ENCODE results near the gene NUDC. TPM values are rescaled to one million over a fixed set of nuclear protein-coding genes. Genes with fewer than 3 reads are reported as not detected.
"Not testable (repeated sequence)": the region's sequence is repeated elsewhere in the genome, so short reads cannot be mapped to it uniquely, and the experiment has no call there.

NUDC gene
- total RNA-seq, 1 experiment from 2014 or later = 89.7 TPM

- Histone ChIP-seq H3K27ac (no peak overlapping the region), H3K36me3 (peaks cover 38% of the 10 kb centered on the region), H3K4me3 (peak overlapping the region; percentile 74)
Observed at GRCh38 chr1:26922901-26923300, 1.4 kb downstream of the NUDC start.

GRCh38 chr1:26923711-26924110, 2.2 kb downstream of the NUDC start:
- no peaks in the 10 kb centered on the region for H3K27me3 ChIP-seq
- no peak overlapping the region for H3K27ac ChIP-seq
- H3K9me3 ChIP-seq (replicated peaks) = no peaks in the 10 kb centered on the region
- no peak overlapping the region for H3K4me3 ChIP-seq
- peaks cover 45% of the 10 kb centered on the region for H3K36me3 ChIP-seq
- DNase-seq = no peak
- H3K4me1 ChIP-seq = peaks cover 8% of the 10 kb centered on the region

More at GRCh38 chr1:26922901-26923300, 1.4 kb downstream of the NUDC start:
- peaks cover 8% of the 10 kb centered on the region for H3K4me1 ChIP-seq
- no peaks in the 10 kb centered on the region for H3K9me3 ChIP-seq (replicated peaks)
- H3K27me3 ChIP-seq = no peaks in the 10 kb centered on the region
- DNase-seq = no peak

GRCh38 chr1:26932531-26932930, 11.0 kb downstream of the NUDC start:
- Histone ChIP-seq H3K4me3 (no peak overlapping the region), H3K4me1 (no peaks in the 10 kb centered on the region), H3K27ac (no peak overlapping the region), H3K9me3 (replicated peaks) (no peaks in the 10 kb centered on the region), H3K27me3 (no peaks in the 10 kb centered on the region), H3K36me3 (peaks cover 70% of the 10 kb centered on the region)
- no peak for DNase-seq

GRCh38 chr1:26936823-26937222, 15.3 kb downstream of the NUDC start:
- Histone ChIP-seq H3K4me1 (no peaks in the 10 kb centered on the region), H3K27ac (no peak overlapping the region), H3K36me3 (peaks cover 66% of the 10 kb centered on the region), H3K9me3 (replicated peaks) (no peaks in the 10 kb centered on the region), H3K4me3 (no peak overlapping the region), H3K27me3 (no peaks in the 10 kb centered on the region)
- DNase-seq = no peak

- H3K4me3 ChIP-seq = no peak overlapping the region
- H3K36me3 ChIP-seq = peaks cover 74% of the 10 kb centered on the region
- H3K4me1 ChIP-seq = no peaks in the 10 kb centered on the region
- no peak overlapping the region for H3K27ac ChIP-seq
- no peak for DNase-seq
- H3K9me3 ChIP-seq (replicated peaks) = no peaks in the 10 kb centered on the region
- no peaks in the 10 kb centered on the region for H3K27me3 ChIP-seq
Observed at GRCh38 chr1:26938004-26938658, 16.6 kb downstream of the NUDC start.

GRCh38 chr1:26938659-26939025, 17.1 kb downstream of the NUDC start:
- Histone ChIP-seq H3K27ac (no peak overlapping the region), H3K36me3 (peaks cover 74% of the 10 kb centered on the region), H3K9me3 (replicated peaks) (no peaks in the 10 kb centered on the region), H3K4me3 (no peak overlapping the region), H3K27me3 (no peaks in the 10 kb centered on the region), H3K4me1 (no peaks in the 10 kb centered on the region)
- no peak for DNase-seq

- H3K9me3 ChIP-seq (replicated peaks) = no peaks in the 10 kb centered on the region
- peaks cover 78% of the 10 kb centered on the region for H3K36me3 ChIP-seq
- H3K4me3 ChIP-seq = no peak overlapping the region
- DNase-seq = no peak
- no peaks in the 10 kb centered on the region for H3K4me1 ChIP-seq
- no peak overlapping the region for H3K27ac ChIP-seq
- H3K27me3 ChIP-seq = no peaks in the 10 kb centered on the region
Observed at GRCh38 chr1:26941311-26941710, 19.8 kb downstream of the NUDC start.

- H3K36me3 ChIP-seq = peaks cover 73% of the 10 kb centered on the region
- no peaks in the 10 kb centered on the region for H3K9me3 ChIP-seq (replicated peaks)
- no peak overlapping the region for H3K4me3 ChIP-seq
- H3K27me3 ChIP-seq = no peaks in the 10 kb centered on the region
- no peak for DNase-seq
- H3K27ac ChIP-seq = no peak overlapping the region
- no peaks in the 10 kb centered on the region for H3K4me1 ChIP-seq
Observed at GRCh38 chr1:26942656-26943055, 21.1 kb downstream of the NUDC start.

GRCh38 chr1:26945138-26945537, 23.6 kb downstream of the NUDC start:
- Histone ChIP-seq H3K9me3 (replicated peaks) (no peaks in the 10 kb centered on the region), H3K27ac (no peak overlapping the region), H3K4me1 (no peaks in the 10 kb centered on the region), H3K4me3 (no peak overlapping the region), H3K27me3 (no peaks in the 10 kb centered on the region), H3K36me3 (peaks cover 60% of the 10 kb centered on the region)
- DNase-seq = no peak

GRCh38 chr1:26945728-26946127, 24.2 kb downstream of the NUDC start:
- no peak overlapping the region for H3K27ac ChIP-seq
- H3K4me3 ChIP-seq = no peak overlapping the region
- no peak for DNase-seq
- H3K4me1 ChIP-seq = no peaks in the 10 kb centered on the region
- H3K27me3 ChIP-seq = no peaks in the 10 kb centered on the region
- H3K36me3 ChIP-seq = peaks cover 57% of the 10 kb centered on the region
- no peaks in the 10 kb centered on the region for H3K9me3 ChIP-seq (replicated peaks)

- no peaks in the 10 kb centered on the region for H3K27me3 ChIP-seq
- no peak for DNase-seq
- peaks cover 55% of the 10 kb centered on the region for H3K36me3 ChIP-seq
- no peaks in the 10 kb centered on the region for H3K4me1 ChIP-seq
- H3K27ac ChIP-seq = no peak overlapping the region
- no peaks in the 10 kb centered on the region for H3K9me3 ChIP-seq (replicated peaks)
- no peak overlapping the region for H3K4me3 ChIP-seq
Observed at GRCh38 chr1:26946270-26946669, 24.7 kb downstream of the NUDC start.

- not testable (repeated sequence) for H3K27me3 ChIP-seq; H3K9me3 ChIP-seq (replicated peaks); H3K4me3 ChIP-seq; H3K27ac ChIP-seq; H3K4me1 ChIP-seq; DNase-seq
- peaks cover 31% of the 10 kb centered on the region for H3K36me3 ChIP-seq
Observed at GRCh38 chr1:26948725-26949057, 27.1 kb downstream of the NUDC start.

GRCh38 chr1:26949266-26949925, 27.9 kb downstream of the NUDC start:
- H3K4me1 ChIP-seq = no peaks in the 10 kb centered on the region
- peaks cover 24% of the 10 kb centered on the region for H3K36me3 ChIP-seq
- H3K27me3 ChIP-seq = no peaks in the 10 kb centered on the region
- H3K27ac ChIP-seq = no peak overlapping the region
- no peaks in the 10 kb centered on the region for H3K9me3 ChIP-seq (replicated peaks)
- no peak overlapping the region for H3K4me3 ChIP-seq
- DNase-seq = no peak

GRCh38 chr1:26949926-26950319, 28.4 kb downstream of the NUDC start:
- Histone ChIP-seq H3K4me1 (no peaks in the 10 kb centered on the region), H3K9me3 (replicated peaks) (no peaks in the 10 kb centered on the region), H3K27ac (no peak overlapping the region), H3K27me3 (no peaks in the 10 kb centered on the region), H3K36me3 (peaks cover 18% of the 10 kb centered on the region), H3K4me3 (no peak overlapping the region)
- DNase-seq = no peak

GRCh38 chr1:26950602-26951001, 29.1 kb downstream of the NUDC start:
- no peak overlapping the region for H3K27ac ChIP-seq
- peaks cover 11% of the 10 kb centered on the region for H3K36me3 ChIP-seq
- H3K4me3 ChIP-seq = no peak overlapping the region
- DNase-seq = no peak
- no peaks in the 10 kb centered on the region for H3K9me3 ChIP-seq (replicated peaks)
- H3K27me3 ChIP-seq = no peaks in the 10 kb centered on the region
- H3K4me1 ChIP-seq = no peaks in the 10 kb centered on the region

GRCh38 chr1:26951216-26951615, 29.7 kb downstream of the NUDC start:
- DNase-seq = no peak
- Histone ChIP-seq H3K36me3 (peaks cover 10% of the 10 kb centered on the region; the same call in 1 of the 2 replicates), H3K27me3 (no peaks in the 10 kb centered on the region), H3K4me1 (no peaks in the 10 kb centered on the region), H3K9me3 (replicated peaks) (no peaks in the 10 kb centered on the region), H3K27ac (no peak overlapping the region), H3K4me3 (no peak overlapping the region)

Data from SJCRH30 (cell line).